Uterus (tissue), 2 donors: ENCODE measurements around the gene ECHDC1.

Experiments
- CTCF ChIP-seq, 4 experiments: fragments of 200-600 bp in 2 of 4; fragments of 450-650 bp in 2 of 4; sonication (generic) in 2 of 4; IDR thresholded peaks; one replicate each; pipeline ENCODE4 v1.5.1; 2016 to 2019; ENCODE audit warnings: antibody characterized with exemption in 4 of 4, mild to moderate bottlenecking in 2 of 4, moderate library complexity in 1 of 4
- POLR2A ChIP-seq, 2 donors: fragments of 450-650 bp; IDR thresholded peaks; one replicate each; pipeline ENCODE4 v1.6.1; 2016; ENCODE audit warnings: antibody characterized with exemption in 2 of 2, mild to moderate bottlenecking in 1 of 2, moderate library complexity in 1 of 2

- TF ChIP-seq CTCF (IDR thresholded peaks at IDR 0.05): no peak
- no peak for TF ChIP-seq POLR2A (IDR thresholded peaks at IDR 0.05)
Observed at GRCh38 chr6:127340171-127340570, 3.2 kb downstream of the ECHDC1 start.
